ENCODE data around the gene SHKBP1.
"Not testable (repeated sequence)": the region's sequence is repeated elsewhere in the genome, so short reads cannot be mapped to it uniquely, and the experiment has no call there.

The SHKBP1 gene

DNA sequence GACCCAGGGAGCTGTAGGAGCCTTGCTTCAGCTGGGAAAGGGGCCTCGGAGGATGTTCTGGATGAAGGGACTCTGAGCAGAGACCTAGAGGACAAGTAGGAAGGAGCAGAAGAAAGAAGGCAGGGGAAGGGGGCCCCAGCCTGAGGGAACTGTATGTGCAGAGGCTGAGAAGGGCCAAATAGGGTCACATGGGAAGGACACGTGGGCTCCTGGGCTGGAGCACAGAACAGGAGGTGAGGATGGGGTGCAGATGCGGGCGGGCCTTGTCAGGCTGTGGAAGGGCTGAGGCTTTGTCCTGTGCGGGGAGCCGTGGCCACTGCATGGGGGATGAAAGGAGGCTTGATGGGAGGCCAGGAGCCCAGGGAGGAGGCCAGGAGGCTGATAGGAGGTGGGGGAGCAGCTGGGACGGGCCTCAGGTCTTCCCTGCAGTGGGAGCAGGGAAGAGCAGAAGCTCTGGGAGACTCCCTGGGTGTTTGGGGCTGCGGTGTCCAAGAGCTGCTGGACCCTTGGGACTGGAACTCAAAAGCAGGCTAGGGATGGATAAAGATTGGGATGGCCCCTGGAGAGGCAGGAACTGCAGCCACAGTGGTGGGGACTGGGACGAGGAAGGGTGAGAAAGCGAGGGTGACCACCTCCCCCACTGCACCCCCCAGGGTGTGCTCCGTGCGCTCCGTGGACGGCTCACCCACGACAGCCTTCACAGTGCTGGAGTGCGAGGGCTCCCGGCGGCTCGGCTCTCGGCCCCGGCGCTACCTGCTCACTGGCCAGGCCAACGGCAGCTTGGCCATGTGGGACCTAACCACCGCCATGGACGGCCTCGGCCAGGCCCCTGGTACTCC is 13.1 kb downstream of the SHKBP1 start:
- no peaks in the 10 kb centered on the region for H3K9me3 ChIP-seq (ENCODE audit: insufficient read depth, low read depth, low read length)
- peaks cover 3% of the 10 kb centered on the region; the same call in 1 of the 2 replicates for H3K4me1 ChIP-seq (ENCODE audit: insufficient read depth, low read length)
- no peaks in the 10 kb centered on the region for H3K27me3 ChIP-seq (ENCODE audit: insufficient read depth, low read length)
- H3K27ac ChIP-seq (ENCODE audit: low read length), result no peak overlapping the region
- H3K4me3 ChIP-seq (ENCODE audit: low read length), result no peak overlapping the region
- H3K9ac ChIP-seq (ENCODE audit: low read depth, low read length), result no peak overlapping the region
- H3K36me3 ChIP-seq (ENCODE audit: insufficient read depth, low read depth, low read length), result peaks cover 16% of the 10 kb centered on the region

DNA sequence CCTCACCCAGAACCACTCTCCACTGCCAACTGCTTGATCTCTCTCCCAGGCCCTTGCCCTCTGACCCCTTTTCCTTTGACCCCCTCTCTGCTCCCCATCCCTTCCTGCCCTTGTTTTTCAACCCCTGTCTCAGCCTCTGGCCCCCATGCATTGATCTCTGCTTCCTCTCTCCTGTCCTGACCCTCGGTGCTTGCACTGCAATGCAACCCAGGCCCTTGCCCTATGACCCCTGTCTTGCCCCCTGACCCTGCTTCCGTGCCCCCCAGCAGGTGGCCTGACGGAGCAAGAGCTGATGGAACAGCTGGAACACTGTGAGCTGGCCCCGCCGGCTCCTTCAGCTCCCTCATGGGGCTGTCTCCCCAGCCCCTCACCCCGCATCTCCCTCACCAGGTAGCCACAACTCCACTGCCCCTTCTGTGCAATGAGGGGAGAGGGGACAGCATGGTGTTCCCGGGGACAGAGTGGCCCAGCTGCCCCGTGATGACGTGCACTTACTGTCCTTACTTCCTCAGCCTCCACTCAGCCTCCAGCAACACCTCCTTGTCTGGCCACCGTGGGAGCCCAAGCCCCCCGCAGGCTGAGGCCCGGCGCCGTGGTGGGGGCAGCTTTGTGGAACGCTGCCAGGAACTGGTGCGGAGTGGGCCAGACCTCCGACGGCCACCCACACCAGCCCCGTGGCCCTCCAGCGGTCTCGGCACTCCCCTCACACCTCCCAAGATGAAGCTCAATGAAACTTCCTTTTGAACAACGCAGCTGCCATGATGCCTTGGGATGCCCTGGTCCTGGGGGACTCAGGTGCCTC is 14.0 kb downstream of the SHKBP1 start:
- Histone ChIP-seq H3K9ac (ENCODE audit: low read depth, low read length) (no peak overlapping the region), H3K9me3 (ENCODE audit: insufficient read depth, low read depth, low read length) (no peaks in the 10 kb centered on the region), H3K36me3 (ENCODE audit: insufficient read depth, low read depth, low read length) (peaks cover 16% of the 10 kb centered on the region), H3K4me1 (ENCODE audit: insufficient read depth, low read length) (peaks cover 3% of the 10 kb centered on the region; the same call in 1 of the 2 replicates), H3K27ac (ENCODE audit: low read length) (no peak overlapping the region), H3K4me3 (ENCODE audit: low read length) (no peak overlapping the region), H3K27me3 (ENCODE audit: insufficient read depth, low read length) (peaks cover 8% of the 10 kb centered on the region; the same call in 1 of the 2 replicates)

DNA sequence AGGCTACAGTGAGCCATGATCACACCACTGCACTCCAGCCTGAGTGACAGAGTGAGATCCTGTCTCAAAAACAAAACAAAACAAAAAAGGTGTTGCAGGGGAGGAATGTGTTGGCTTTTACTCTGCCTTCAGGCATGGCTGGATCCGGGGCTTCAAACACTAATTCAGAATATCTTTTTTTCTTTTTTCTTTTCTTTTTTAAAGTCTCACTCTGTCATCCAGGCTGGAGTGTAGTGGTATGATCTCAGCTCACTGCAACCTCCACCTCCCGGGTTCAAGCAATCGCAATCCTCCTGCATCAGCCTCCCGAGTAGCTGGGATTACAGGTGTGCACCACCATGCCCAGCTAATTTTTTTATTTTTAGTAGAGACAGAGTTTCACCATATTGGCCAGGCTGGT is 15.1 kb downstream of the SHKBP1 start:
- H3K27me3 ChIP-seq (ENCODE audit: insufficient read depth, low read length), result peaks cover 16% of the 10 kb centered on the region
- peaks cover 12% of the 10 kb centered on the region for H3K36me3 ChIP-seq (ENCODE audit: insufficient read depth, low read depth, low read length)
- not testable (repeated sequence) for H3K27ac ChIP-seq (ENCODE audit: low read length); H3K9me3 ChIP-seq (ENCODE audit: insufficient read depth, low read depth, low read length); H3K4me1 ChIP-seq (ENCODE audit: insufficient read depth, low read length); H3K9ac ChIP-seq (ENCODE audit: low read depth, low read length); H3K4me3 ChIP-seq (ENCODE audit: low read length)

DNA sequence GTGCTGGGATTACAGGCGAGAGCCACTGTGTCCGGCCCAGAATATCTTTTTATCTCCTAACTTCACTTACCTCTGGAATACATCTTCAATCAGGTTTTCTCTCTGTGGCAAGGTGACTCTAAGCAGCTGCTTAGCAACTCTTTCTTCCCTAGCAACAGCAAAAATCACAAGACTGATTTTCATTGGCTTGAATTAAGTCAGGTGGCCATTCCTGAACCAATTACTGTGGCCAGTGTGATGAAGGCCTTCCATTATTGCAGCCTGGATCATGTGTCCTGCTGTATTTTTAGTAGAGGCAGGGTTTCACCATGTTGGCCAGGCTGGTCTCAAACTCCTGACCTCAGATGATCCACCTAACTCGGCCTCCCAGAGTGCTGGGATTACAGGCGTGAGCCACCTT is 15.5 kb downstream of the SHKBP1 start:
- Histone ChIP-seq H3K4me3 (ENCODE audit: low read length) (no peak overlapping the region), H3K27me3 (ENCODE audit: insufficient read depth, low read length) (peaks cover 20% of the 10 kb centered on the region), H3K4me1 (ENCODE audit: insufficient read depth, low read length) (peaks cover 3% of the 10 kb centered on the region; the same call in 1 of the 2 replicates), H3K9ac (ENCODE audit: low read depth, low read length) (no peak overlapping the region), H3K36me3 (ENCODE audit: insufficient read depth, low read depth, low read length) (peaks cover 8% of the 10 kb centered on the region), H3K27ac (ENCODE audit: low read length) (no peak overlapping the region), H3K9me3 (ENCODE audit: insufficient read depth, low read depth, low read length) (no peaks in the 10 kb centered on the region)

DNA sequence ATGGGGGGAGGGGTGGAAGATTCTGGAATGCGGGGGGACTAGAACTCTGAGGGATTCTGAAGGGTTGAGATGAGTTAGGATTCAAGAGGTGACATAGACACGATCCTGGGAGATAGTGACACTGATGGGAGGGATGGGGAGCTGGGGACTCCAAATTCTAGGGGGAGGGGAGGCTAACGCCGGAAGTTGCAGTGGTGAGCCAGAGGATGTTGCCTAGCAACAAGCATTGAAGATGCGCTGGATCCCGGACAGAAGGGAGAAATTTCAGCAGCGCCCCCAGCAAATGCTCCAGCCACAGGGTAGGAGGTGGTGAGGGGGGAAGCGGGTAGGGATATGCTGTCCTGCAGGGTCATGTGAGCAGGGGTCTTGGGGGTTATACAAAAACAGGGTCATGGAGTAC is 17.6 kb downstream of the SHKBP1 start:
- Histone ChIP-seq H3K27me3 (ENCODE audit: insufficient read depth, low read length) (peaks cover 39% of the 10 kb centered on the region), H3K9me3 (ENCODE audit: insufficient read depth, low read depth, low read length) (no peaks in the 10 kb centered on the region), H3K36me3 (ENCODE audit: insufficient read depth, low read depth, low read length) (no peaks in the 10 kb centered on the region; the same call in 1 of the 2 replicates), H3K9ac (ENCODE audit: low read depth, low read length) (no peak overlapping the region), H3K4me3 (ENCODE audit: low read length) (peak overlapping the region; percentile 4; the same call in 1 of the 2 replicates), H3K27ac (ENCODE audit: low read length) (no peak overlapping the region), H3K4me1 (ENCODE audit: insufficient read depth, low read length) (peaks cover 8% of the 10 kb centered on the region; the same call in 1 of the 2 replicates)

DNA sequence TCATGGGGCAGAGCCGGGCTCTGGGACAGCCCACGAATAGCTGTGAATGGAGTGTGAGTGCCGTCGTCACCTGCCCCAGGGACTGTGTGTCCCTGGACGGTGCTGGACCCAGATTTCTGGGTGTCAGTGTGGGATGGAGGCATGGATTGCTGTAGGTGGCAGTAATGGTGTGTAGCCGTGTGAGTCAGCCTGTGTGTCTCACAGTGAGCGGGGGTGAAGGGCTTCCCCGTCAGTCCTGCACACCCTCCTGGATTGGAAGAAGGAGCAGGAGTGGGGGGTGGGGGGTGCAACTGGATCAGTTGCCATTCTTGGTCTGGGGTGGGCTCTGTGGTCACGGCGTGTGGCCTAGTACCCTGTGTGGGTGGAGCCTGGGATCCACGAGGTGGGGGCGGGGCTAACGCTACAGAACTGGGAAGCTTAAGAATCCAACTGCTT is 18.0 kb downstream of the SHKBP1 start:
- Histone ChIP-seq H3K4me3 (ENCODE audit: low read length) (peak overlapping the region; percentile 4; the same call in 1 of the 2 replicates), H3K9ac (ENCODE audit: low read depth, low read length) (no peak overlapping the region), H3K36me3 (ENCODE audit: insufficient read depth, low read depth, low read length) (no peaks in the 10 kb centered on the region; the same call in 1 of the 2 replicates), H3K27me3 (ENCODE audit: insufficient read depth, low read length) (peaks cover 44% of the 10 kb centered on the region), H3K4me1 (ENCODE audit: insufficient read depth, low read length) (peaks cover 10% of the 10 kb centered on the region; the same call in 1 of the 2 replicates), H3K27ac (ENCODE audit: low read length) (no peak overlapping the region), H3K9me3 (ENCODE audit: insufficient read depth, low read depth, low read length) (no peaks in the 10 kb centered on the region)

DNA sequence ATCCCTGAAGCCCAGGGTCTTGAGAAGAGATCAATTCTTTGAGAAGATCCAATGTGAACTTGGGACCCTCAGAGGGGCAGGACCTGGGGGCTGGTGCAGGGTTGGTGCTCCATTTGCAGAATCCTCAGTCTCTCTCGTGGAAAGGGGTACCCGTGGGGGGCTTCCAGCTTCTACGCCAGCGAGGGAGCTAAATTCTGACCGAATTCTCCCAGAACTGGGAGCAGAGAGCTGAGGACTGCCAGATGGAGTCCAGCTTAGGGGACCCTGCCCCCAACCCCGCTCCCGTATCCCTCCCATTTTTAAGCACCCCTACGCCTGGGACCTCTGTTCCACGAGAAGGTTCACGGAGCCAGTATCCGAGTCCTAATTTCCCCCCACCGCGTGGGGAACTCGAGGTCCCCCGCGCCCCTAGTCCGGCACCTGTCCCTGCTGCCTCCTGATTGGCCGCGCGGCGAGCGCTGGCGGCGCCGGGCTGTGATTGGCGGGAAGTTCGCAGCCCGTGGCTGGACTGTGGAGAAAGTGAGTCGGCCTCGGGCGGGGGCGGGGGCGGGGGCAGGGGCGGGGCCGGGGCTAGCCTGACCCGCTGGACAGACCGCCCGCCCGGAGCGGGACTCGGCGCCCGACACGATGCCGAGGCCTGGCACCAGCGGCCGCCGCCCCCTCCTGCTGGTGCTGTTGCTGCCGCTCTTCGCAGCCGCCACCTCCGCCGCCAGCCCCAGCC is 20.1 kb downstream of the SHKBP1 start:
- no peak overlapping the region for H3K9ac ChIP-seq (ENCODE audit: low read depth, low read length)

DNA sequence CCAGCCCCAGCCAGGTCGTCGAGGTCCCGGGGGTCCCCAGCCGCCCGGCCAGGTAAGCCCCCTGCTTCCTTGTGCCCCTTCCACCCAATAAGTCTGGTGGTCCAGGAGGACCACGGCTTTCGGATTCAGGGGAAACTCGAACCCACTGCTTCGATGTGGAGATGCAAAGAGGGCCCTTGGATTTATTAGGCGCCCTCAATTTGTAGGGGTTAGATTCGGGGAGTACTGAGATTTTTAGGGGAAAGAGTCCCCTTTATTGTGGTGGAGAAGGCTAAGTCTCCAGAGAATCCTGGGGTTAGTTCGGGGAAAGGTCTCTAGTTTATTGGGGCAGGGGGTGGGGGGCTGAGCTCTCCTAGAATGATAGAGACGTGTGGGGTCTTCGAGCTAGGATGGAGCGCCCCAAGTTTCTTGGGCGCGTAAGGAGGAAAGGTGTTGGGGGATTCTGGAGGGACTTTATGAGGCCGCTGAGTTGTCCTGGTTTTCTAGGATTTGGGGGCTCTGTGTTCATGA is 20.7 kb downstream of the SHKBP1 start:
- H3K9me3 ChIP-seq (ENCODE audit: insufficient read depth, low read depth, low read length), result no peaks in the 10 kb centered on the region
- peak overlapping the region; percentile 63 for H3K4me3 ChIP-seq (ENCODE audit: low read length)
- peaks cover 12% of the 10 kb centered on the region; the same call in 1 of the 2 replicates for H3K4me1 ChIP-seq (ENCODE audit: insufficient read depth, low read length)
- peaks cover 70% of the 10 kb centered on the region for H3K27me3 ChIP-seq (ENCODE audit: insufficient read depth, low read length)
- no peaks in the 10 kb centered on the region for H3K36me3 ChIP-seq (ENCODE audit: insufficient read depth, low read depth, low read length)
- H3K27ac ChIP-seq (ENCODE audit: low read length), result no peak overlapping the region
- H3K9ac ChIP-seq (ENCODE audit: low read depth, low read length), result no peak overlapping the region

More for the DNA sequence above, 20.1 kb downstream of the SHKBP1 start:
- H3K27me3 ChIP-seq (ENCODE audit: insufficient read depth, low read length), result peaks cover 64% of the 10 kb centered on the region
- no peaks in the 10 kb centered on the region for H3K36me3 ChIP-seq (ENCODE audit: insufficient read depth, low read depth, low read length)
- no peaks in the 10 kb centered on the region for H3K9me3 ChIP-seq (ENCODE audit: insufficient read depth, low read depth, low read length)
- peak overlapping the region; percentile 63; the same call in 1 of the 2 replicates for H3K4me3 ChIP-seq (ENCODE audit: low read length)
- no peak overlapping the region for H3K27ac ChIP-seq (ENCODE audit: low read length)
- H3K4me1 ChIP-seq (ENCODE audit: insufficient read depth, low read length), result peaks cover 12% of the 10 kb centered on the region; the same call in 1 of the 2 replicates

DNA sequence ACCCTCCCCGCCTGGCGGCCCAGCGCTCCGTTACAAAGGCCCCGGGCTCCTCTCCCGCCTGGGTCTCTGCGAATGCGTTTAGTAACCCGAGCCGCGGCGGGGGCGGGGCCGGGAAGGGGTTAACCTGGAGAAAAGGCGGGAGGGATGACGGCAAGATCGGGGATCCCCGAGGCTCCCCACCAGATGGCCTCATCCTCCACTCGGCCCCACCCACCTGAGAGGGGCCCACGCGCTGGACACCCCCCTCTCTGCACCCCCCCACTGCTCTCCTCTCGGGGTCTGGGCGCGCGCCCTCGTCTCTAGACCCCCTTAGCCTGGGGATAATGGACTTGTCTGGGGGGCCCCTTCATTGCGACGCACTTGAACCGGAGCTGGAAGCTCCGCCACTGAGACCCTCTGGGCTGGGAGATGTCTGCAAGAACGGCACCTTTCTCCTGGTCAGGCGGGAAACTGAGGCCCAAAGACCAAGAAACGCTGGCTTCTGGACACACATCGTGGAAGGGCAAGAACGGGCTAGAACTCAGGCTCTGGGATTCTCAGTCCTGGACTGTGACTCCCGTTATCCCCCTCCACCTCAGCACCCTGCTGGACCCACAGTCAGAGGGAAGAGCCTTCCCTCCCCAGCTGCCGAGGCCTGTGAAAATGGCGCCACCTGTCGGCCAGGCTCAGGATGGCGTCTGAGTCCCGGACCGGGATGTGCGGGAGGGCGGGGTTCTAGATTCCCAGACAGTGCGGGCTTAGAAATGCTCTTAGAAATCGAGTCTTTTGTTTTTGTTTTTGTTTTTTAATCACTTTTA is 21.6 kb downstream of the SHKBP1 start:
- Histone ChIP-seq H3K27me3 (ENCODE audit: insufficient read depth, low read length) (peaks cover 80% of the 10 kb centered on the region), H3K9ac (ENCODE audit: low read depth, low read length) (peak overlapping the region; percentile 73; the same call in 1 of the 2 replicates), H3K27ac (ENCODE audit: low read length) (no peak overlapping the region), H3K4me1 (ENCODE audit: insufficient read depth, low read length) (peaks cover 22% of the 10 kb centered on the region), H3K9me3 (ENCODE audit: insufficient read depth, low read depth, low read length) (no peaks in the 10 kb centered on the region), H3K36me3 (ENCODE audit: insufficient read depth, low read depth, low read length) (no peaks in the 10 kb centered on the region), H3K4me3 (ENCODE audit: low read length) (peak overlapping the region; percentile 92)

DNA sequence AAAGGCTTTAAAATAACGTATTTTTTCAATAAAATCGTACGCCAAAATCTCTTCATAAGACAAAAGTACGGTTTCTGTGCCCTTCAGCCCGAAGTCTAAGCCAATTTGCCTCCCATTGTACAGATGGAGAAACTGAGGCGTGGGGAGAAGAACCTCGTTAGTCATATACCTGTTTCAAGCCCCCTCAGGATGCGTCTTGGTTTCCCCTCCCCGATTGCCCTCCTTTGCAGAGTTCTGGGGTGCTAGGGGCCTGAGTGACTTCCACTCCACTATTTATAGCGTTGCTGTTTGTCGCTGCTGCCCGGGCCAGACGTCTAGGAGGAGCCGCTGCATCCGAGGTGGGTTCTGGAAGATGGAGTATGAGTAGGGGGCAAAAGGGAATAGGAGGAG is 22.2 kb downstream of the SHKBP1 start:
- Histone ChIP-seq H3K4me1 (ENCODE audit: insufficient read depth, low read length) (peaks cover 23% of the 10 kb centered on the region), H3K36me3 (ENCODE audit: insufficient read depth, low read depth, low read length) (no peaks in the 10 kb centered on the region), H3K4me3 (ENCODE audit: low read length) (peak overlapping the region; percentile 92; the same call in 1 of the 2 replicates), H3K9ac (ENCODE audit: low read depth, low read length) (no peak overlapping the region), H3K9me3 (ENCODE audit: insufficient read depth, low read depth, low read length) (no peaks in the 10 kb centered on the region), H3K27ac (ENCODE audit: low read length) (no peak overlapping the region), H3K27me3 (ENCODE audit: insufficient read depth, low read length) (peaks cover 82% of the 10 kb centered on the region)
